Astrocyte of the hippocampus (primary cell): ENCODE measurements around the gene EML5.

Source experiments
- DNase-seq: peaks from one replicate; pipeline ENCODE4 v3.0.0; 2011; ENCODE audit warnings: low read depth, low spot score

The EML5 gene

DNA sequence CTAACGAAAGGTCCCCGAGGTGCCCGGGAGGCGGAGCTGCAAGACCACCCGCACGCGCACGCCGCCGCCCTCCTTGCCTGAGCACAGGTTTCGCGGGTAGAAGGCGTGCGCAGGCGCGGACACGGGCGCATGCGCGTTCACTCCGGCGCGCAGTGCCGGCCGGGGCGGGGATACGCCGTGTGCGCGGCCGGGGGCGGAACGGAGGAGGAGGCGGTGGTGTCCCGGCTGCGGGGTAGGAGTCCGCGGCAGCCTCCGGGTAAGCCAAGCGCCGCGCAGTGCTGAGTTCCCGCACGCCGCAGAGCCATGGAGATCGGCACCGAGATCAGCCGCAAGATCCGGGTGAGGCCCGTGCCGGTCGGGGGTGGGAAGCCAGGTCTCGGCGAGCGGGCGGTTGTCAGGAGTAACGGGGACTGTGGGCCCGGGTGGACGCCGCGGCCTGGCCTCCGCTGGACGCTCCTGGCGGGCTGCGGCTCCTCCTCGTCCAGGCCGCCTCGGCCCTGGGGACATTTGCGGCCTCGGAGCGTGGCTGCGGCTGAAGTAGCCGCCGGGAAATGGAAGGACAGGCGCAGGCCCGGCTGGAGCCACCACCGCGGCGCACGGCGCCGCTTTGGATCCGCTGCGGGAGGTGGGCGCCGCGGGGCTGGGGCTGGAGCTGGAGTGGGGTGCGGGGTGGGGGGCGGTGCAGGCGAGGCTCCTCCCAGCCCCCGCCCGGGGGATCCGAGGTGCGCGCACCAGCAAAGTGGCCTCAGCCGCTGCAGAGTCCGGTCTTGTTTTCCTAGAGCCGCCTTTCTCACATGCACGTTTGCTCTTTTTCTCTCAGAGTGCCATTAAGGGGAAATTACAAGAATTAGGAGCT, 229.7 kb downstream of the EML5 start, which contains the start of gene ZC3H14:
ZC3H14 (plus strand) TSS at position 207 of the 856 bp plus-strand sequence; CDS start at position 304, 97 bp downstream.
- DNase-seq = peak; percentile 97

DNA sequence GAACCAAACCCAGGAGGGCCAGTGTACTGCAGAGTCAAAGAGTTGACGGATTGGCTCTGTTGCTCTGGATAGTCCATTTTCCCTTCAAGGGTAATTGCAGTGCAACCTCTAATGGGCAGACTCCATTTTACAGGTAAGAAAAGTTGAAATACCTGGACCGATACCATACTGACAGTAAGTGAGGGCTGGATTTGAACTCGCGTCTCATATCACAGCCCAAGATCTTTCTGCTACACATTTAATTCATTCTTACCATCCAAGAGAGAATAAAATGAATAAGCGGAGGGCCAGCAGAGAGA, 230.3 kb downstream of the EML5 start:
- DNase-seq = no peak
